HEK293 (cell line): ENCODE data around the gene SELENOI.

Experiments used
- ZNF311 ChIP-seq: fragments of 450-650 bp; formaldehyde crosslinking; IDR thresholded peaks from 2 replicates; pipeline ENCODE4 v1.5.1; 2017; ENCODE audit warnings: missing biosample characterization, missing genetic modification characterization, borderline replicate concordance
- TF ChIP-seq, protein P1 (sequence below): fragments of 450-650 bp; formaldehyde crosslinking; IDR thresholded peaks from 2 replicates; pipeline ENCODE4 v1.5.1; 2016; ENCODE audit warnings: missing biosample characterization, missing genetic modification characterization, low read depth

DNA sequence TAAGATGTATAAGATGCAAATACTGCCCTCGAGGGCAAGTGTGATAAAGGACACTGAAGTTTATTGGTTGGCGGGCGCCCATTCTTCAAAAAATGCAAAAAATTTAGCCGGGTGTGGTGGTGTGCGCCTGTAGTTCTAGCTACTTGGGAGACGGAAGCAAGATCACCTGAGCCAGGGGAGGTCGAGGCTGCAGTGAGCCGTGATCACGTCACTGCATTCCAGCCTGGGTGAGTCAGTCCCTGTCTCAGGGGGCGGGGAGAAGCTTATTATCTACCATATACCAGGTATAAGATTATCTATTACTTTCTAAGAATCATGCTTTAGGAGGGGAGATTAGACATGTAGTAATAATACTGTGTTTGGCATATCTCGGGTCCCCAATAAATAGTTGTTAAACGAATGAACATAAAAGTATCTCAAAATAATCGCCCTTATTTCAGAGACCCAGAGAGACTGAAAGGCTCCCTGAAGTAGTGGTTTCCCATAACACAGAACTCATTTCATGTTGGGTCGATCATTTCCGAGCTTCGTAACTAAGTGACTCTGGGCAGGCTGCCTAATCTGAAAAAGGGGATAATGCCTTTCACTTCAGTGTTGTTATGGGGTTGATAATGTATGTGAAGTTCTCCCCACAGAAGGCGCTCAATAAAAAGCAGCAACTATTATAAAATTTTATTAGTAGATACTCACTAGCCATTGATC is 1.2 kb upstream of the SELENOI start:
- TF ChIP-seq ZNF311 (tag by site-specific recombination): no peak
- TF ChIP-seq, protein P1, sequence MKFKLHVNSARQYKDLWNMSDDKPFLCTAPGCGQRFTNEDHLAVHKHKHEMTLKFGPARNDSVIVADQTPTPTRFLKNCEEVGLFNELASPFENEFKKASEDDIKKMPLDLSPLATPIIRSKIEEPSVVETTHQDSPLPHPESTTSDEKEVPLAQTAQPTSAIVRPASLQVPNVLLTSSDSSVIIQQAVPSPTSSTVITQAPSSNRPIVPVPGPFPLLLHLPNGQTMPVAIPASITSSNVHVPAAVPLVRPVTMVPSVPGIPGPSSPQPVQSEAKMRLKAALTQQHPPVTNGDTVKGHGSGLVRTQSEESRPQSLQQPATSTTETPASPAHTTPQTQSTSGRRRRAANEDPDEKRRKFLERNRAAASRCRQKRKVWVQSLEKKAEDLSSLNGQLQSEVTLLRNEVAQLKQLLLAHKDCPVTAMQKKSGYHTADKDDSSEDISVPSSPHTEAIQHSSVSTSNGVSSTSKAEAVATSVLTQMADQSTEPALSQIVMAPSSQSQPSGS (tag by site-specific recombination): no peak
